Activated CD4-positive, alpha-beta T cell treated with anti-CD3 and anti-CD28 coated beads for 24 hours (primary cell): ENCODE measurements around the gene MYLK4.

Source experiments
- DNase-seq, 2 donors: peaks; one replicate each; pipeline ENCODE4 v3.0.0-alpha.2; 2020; ENCODE audit warnings: low read depth in 2 of 2

The MYLK4 gene

DNA sequence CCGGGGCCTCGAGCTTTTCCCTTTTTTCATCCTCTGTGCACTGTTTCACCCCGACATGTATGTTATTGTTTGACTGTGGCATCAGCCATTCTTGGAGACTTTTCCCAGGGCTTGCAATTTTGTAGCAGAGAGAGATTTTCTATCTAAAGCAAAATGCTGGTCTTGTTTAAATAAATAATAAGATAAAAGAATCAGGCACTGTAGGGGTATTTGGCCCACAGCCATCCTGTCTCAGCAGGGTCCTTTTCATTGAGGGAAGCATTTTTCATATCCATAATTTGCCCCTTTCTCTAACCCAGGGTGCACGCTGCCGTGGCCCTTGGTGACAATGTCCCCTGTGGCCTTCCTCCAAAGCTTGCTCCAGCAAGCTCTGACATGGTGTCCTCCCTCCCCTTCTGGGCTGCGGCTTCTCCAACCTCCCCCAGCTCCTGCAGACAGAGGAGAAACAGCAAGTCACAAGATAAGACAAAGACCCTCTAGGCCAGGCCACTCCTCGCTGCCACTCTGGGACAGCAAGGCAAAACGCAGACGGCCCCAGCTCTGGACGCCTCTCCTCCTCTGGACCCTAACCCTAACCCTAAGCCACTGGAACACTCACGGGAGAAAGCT is 117.6 kb downstream of the MYLK4 start:
- DNase-seq: no peak

DNA sequence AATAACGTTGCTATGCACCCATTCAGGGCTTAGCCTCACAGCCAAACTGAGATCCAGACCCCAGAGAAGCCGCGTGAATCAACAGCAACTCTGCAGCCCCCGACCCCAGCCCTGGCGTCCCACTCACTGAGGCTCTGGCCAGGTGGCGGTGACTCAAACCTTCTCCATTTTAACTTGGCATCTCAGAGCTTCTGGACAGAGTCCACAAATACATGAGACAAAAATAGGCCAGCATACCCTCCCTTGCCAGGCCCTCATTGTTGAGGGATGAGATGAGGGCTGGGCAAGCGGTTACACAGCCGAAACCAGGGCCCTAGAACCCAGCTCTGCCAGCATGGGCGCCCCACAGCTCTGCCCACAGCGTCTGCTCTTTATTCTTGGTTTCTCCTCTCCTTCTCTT is 118.4 kb downstream of the MYLK4 start:
- DNase-seq: no peak

DNA sequence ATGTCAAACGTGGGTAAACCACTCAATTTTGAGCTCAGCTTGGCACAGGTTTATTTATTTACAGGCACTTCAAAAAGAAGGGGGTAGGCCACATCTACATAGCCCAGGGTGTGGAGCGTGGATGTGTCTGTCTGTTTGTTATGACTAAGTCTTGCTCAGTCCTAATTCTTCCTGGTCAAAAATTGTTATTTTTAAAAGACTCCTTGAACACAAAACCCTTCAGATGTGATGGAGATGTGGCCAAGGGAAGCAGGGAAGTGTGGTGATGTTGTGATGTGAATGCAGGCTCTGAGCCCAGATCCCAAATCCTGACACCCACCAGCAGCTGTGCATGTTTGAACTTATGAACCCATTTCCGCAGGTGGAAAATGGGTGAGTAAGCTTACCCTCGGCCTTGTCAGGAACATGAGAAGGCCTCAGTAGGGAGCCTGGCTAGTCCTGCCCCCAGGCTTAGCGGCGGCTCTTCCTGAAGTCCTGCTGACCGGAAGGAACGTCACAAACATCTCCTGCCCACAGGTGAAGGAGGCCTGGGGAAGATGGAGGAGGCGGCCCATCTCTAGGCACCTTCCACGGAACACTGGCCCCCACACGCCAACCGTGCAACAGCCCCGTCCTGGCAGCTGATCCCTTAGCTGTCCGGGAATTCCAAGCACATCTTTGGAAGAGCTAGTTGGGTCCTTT is 119.7 kb downstream of the MYLK4 start:
- DNase-seq: no peak

DNA sequence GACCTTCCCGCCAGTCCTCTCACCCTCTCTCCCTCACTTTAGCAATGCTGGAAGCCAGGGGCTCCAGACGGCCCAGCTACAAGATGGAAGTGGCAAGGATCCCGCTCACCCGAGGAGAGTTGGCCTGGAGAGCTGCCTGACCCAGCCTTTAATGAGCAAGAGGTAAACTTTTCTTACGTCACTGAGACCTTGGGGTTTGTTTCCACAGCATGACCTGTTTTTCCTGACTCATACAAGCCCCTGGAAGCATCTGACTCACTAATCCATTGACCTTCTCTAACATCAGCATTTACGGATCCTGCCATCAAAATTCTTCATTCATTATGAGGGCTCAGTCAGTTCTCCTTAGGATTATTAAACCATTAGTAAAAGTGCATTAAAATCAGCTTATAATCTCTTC is 120.4 kb downstream of the MYLK4 start:
- no peak for DNase-seq

DNA sequence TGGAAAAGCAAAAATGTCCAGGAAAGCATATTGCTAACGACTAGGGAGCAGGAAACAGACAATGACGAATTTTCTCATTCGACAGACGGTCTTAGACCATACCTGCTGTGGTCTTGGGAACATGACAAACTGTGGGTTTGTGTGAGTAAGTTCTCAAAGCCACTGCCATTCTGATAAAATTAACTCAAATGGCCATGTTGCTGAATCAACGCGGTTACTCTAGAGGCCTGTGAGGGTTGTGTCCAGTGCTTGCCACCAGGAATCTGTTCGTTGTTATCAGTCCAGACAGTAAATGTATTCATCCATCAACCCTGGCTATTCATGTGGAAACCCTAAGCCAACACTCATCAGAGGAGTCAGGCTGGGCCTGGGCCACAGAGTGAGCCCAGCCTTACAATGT is 124.3 kb downstream of the MYLK4 start:
- no peak for DNase-seq

DNA sequence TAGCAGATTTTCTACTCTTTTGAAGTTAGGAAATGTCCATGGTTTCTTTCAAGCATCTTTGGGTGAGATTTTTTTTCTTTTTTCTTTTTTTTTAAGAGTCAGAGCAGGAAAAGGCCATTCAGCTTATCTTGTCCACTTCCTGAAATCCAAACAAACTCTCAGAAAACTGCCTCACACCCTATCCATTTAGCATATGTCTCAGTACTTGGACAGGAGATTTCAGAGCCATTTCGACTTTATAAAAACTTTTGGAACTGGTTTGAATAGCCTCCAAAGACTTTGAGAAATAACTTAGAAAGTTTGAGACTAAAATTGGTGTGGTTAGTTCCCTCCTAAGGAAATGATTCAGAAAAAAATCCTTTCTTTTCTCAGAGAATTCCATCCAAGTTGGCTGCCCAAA is 125.1 kb downstream of the MYLK4 start:
- DNase-seq: no peak

DNA sequence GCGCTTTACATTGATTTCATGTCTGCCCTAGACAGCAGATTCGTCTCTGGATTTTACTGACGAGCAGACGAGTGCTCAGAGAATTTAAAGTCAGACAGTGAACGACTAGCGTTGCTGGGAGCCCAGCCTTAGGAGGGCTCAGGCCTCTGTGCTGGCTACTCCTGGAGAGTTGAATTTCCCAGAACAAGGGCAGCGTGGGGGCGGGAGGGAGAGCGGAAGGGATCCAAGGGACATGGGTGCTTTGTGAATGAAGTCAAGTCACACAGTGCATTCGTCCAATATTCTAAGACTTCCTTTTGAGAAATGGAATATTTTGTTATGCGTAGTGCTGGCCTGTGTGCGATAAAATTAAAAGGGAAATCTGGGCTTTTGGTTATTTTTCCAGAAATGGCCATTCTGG is 126.5 kb downstream of the MYLK4 start:
- no peak for DNase-seq

DNA sequence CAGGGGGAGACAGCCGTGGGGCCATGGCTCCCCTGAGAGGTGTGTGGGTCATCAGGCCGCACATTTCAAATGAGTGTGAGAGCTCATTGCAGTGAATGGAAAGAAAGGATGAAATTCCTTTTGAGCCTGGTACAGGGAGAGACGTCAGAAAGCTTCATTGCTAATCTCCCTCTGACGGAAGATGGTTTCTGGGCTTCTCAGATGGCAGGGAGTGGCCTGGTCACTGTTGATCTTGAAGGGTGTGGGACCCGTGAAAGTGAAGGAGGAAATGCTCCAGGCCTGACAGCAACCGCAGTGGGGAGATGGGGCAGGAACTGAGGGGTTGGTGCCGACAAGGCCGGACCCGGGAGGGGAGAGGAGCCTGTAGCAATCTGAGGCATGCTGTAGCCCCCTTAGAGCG is 127.4 kb downstream of the MYLK4 start:
- no peak for DNase-seq

DNA sequence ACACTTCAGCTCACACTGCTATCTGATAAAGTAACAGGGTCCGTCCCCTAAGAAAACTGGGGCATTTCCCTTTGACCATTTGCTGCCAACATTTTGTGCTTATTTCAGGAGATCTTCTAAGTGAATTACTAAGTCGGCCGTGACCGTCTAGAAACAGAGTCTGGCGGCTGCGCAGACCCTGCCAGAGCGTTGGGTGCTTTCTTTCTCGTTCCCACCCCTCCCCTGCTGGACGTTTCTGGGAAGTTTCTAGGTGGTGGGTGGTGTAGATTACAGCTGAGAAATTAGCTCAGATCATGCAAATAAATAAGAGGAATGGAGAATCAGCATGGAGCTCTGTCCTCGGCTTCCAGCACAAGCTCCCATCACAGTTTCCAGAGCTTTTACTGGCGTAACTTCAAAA is 128.1 kb downstream of the MYLK4 start:
- no peak for DNase-seq

DNA sequence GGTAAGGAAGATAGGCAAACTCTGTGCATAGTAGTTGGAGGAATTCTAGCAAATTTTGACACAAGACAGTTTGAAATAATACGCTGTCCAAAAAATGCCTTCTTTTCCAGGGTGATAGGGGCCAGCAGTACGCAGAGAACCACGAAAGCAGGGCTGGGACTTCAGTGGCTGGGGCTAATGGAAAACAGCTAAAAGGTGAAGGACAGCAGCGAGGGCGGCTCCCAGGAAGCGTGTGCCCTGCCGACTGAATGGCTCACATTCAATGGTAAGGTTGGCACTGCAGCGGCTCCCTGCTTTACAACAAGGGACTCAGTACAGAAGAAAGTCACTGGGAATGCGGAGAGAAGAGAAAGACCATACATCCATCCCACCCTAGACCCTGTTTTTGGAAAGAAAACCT is 131.1 kb downstream of the MYLK4 start:
- DNase-seq: no peak

DNA sequence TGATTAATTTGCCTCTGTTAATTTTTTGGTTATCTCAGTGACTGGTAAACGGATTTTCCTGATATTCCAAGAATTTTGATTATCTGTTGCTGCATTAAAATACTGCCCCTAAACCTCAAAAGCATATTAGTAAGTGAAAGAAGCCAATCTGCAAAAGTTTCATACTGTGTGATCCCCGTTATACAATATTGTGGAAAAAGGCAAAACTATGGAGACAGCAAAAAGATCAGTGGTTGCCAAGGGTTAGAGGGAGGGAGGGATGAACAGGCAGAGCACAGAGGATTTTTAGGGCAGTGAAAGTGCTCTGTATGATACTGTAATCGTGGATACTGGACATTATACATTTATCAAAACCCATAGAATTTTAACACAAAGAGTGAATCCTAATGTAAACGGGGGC is 133.0 kb downstream of the MYLK4 start:
- DNase-seq: no peak

DNA sequence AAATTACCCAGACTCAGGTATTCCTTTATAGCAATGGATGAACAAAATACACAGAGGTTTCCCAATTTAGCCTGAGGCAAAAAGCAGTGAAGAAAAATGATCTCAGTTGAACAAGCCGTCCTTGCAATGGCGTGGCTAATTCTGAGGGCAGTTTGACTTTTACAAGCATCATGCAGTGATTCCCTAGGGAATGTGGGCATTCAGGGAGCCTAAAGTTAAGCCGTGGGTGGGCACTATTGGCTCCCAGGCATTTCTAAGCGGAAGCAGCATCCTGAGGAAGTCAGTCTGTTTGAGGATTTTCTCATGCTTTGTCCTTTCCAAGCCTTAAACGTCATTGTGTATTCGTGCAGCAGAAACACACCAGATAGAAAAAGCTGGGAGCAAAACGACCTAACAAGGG is 133.9 kb downstream of the MYLK4 start:
- DNase-seq: no peak

DNA sequence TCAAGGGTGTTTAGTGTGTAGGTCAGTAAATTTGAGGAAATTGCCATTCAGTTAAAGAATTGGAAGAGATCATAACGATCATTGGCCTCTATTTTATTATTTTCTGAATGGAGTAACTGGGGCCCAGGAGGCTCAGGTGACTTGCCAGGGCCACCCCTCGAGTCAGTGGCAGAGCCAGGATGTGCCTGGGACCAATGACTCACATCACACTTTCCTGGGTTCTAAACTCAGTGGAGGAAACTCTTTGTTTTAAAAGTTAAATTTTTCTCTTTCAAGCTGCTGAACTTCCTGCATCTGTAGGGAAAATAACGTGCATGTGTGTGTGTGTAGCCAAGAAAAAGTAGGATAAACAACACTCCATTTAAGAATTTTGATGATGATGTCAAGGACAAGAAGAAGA is 135.5 kb downstream of the MYLK4 start:
- no peak for DNase-seq

DNA sequence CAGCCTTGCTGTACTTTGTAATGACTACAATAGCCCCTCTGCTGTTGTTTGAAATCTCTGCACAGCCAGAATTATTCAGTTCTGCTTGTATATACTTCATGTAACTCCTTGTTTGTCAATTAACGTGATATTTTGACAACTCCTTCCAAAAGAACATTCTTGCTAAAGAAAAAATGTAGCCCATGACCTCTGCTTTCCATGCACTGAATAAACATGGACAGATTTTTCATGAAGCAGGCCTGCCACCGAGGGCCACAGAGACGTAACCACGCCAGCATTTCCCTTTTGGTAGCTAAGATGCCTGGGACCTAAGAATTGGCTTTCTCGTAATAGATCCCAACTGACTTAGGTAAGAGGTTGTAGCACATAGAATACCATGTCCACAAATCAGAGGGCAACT is 135.9 kb downstream of the MYLK4 start:
- no peak for DNase-seq

DNA sequence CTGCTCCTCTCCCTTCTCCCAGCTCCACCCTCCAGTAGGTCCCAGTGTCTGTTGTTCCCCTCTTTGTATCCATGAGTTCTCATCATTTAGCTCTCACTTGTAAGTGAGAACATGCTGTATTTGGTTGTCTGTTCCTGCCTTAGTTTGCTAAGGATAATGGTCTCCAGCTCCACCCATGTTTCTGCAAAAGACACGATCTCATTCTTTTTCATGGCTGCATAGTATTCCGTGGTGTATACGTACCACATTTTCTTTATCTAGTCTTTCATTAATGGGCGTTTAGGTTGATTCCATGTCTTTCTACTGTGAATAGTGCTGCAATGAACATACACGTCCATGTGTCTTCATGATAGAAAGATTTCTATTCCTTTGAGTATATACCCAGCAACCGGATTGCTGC is 136.6 kb downstream of the MYLK4 start:
- no peak for DNase-seq
